Neural cell (in vitro differentiated cells): Measurements from ENCODE around the gene TAF3.

Experiments
- EP300 ChIP-seq: fragments of 450-650 bp; conservative IDR thresholded peaks from 2 replicates; pipeline ENCODE4 v1.6.1; 2014; ENCODE audit warnings: antibody characterized with exemption, mild to moderate bottlenecking, moderate library complexity; ENCODE audit not compliant: poor library complexity, severe bottlenecking
- EZH2 ChIP-seq: fragments of 200-600, 300-800 bp; shearing (Covaris generic), sonication (generic); IDR thresholded peaks from 2 replicates; pipeline ENCODE4 v1.6.1; 2014; ENCODE audit warnings: antibody characterized with exemption, low read length, borderline replicate concordance, mild to moderate bottlenecking; ENCODE audit not compliant: insufficient read depth, poor library complexity, severe bottlenecking
- MXI1 ChIP-seq: fragments of 450-650 bp; conservative IDR thresholded peaks from 2 replicates; pipeline ENCODE4 v1.6.1; 2014; ENCODE audit warnings: antibody characterized with exemption, mild to moderate bottlenecking; ENCODE audit not compliant: poor library complexity, severe bottlenecking
- POLR2AphosphoS5 ChIP-seq: IDR thresholded peaks from 2 replicates; pipeline ENCODE4 v1.6.1; 2012
- RAD21 ChIP-seq: fragments of 450-650 bp; conservative IDR thresholded peaks from 2 replicates; pipeline ENCODE4 v1.6.1; 2014; ENCODE audit warnings: antibody characterized with exemption, mild to moderate bottlenecking, moderate library complexity
- REST ChIP-seq: IDR thresholded peaks from 2 replicates; pipeline ENCODE4 v1.6.1; 2012; ENCODE audit warnings: borderline replicate concordance
- SMC3 ChIP-seq: fragments of 450-650 bp; conservative IDR thresholded peaks from 2 replicates; pipeline ENCODE4 v1.6.1; 2014; ENCODE audit warnings: antibody characterized with exemption, mild to moderate bottlenecking, moderate library complexity; ENCODE audit not compliant: poor library complexity
- TAF1 ChIP-seq: IDR thresholded peaks from 2 replicates; pipeline ENCODE4 v1.6.1; 2012; ENCODE audit warnings: low read depth
- TF ChIP-seq, protein P1 (sequence below): fragments of 450-650 bp; IDR thresholded peaks from 2 replicates; pipeline ENCODE4 v1.5.1; 2014; ENCODE audit warnings: antibody characterized with exemption, mild to moderate bottlenecking, moderate library complexity; ENCODE audit not compliant: poor library complexity, severe bottlenecking

- TF ChIP-seq, protein P1, sequence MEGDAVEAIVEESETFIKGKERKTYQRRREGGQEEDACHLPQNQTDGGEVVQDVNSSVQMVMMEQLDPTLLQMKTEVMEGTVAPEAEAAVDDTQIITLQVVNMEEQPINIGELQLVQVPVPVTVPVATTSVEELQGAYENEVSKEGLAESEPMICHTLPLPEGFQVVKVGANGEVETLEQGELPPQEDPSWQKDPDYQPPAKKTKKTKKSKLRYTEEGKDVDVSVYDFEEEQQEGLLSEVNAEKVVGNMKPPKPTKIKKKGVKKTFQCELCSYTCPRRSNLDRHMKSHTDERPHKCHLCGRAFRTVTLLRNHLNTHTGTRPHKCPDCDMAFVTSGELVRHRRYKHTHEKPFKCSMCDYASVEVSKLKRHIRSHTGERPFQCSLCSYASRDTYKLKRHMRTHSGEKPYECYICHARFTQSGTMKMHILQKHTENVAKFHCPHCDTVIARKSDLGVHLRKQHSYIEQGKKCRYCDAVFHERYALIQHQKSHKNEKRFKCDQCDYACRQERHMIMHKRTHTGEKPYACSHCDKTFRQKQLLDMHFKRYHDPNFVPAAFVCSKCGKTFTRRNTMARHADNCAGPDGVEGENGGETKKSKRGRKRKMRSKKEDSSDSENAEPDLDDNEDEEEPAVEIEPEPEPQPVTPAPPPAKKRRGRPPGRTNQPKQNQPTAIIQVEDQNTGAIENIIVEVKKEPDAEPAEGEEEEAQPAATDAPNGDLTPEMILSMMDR = no peak
- TF ChIP-seq EP300 (no peak), POLR2AphosphoS5 (no peak), EZH2 (no peak), RAD21 (no peak), MXI1 (no peak), REST (no peak), TAF1 (no peak), SMC3 (no peak)
These were observed 7.9 kb upstream of the TAF3 start for GRCh38 chr10:7810443-7810842.
